Astrocyte (in vitro differentiated cells and primary cell): ENCODE measurements around the gene FBLN2. TPM values are rescaled to one million over a fixed set of nuclear protein-coding genes. Genes with fewer than 3 reads are reported as not detected.

ENCODE experiments used
- DNase-seq: peaks from one replicate; pipeline ENCODE4 v3.0.0-alpha.2; 2010; ENCODE audit warnings: low read depth
- FAIRE-seq: peaks from 2 replicates; lab custom pipeline; 2011; peaks lifted over from hg19 to GRCh38; lab: Jason Lieb, UNC
- H2AFZ ChIP-seq: 2 replicates; pipeline ENCODE4 v1.6.0; 2012; ENCODE audit warnings: low read depth, low read length, inconsistent platforms
- H3K27ac ChIP-seq: 2 replicates; pipeline ENCODE4 v1.5.1; 2011; ENCODE audit warnings: low read depth, low read length, inconsistent platforms
- H3K27me3 ChIP-seq: 2 replicates; pipeline ENCODE4 v1.6.0; 2011; ENCODE audit warnings: low read length, inconsistent platforms; ENCODE audit not compliant: insufficient read depth
- H3K36me3 ChIP-seq: 2 replicates; pipeline ENCODE4 v1.5.1; 2011; ENCODE audit warnings: low read length, inconsistent platforms; ENCODE audit not compliant: insufficient read depth
- H3K4me1 ChIP-seq: 2 replicates; pipeline ENCODE4 v1.5.1; 2011; ENCODE audit warnings: low read length, inconsistent platforms; ENCODE audit not compliant: insufficient read depth
- H3K4me2 ChIP-seq: 2 replicates; pipeline ENCODE4 v1.6.0; 2012; ENCODE audit warnings: low read length, inconsistent platforms
- H3K4me3 ChIP-seq: 2 replicates; pipeline ENCODE4 v1.5.1; 2011; ENCODE audit warnings: low read depth, mild to moderate bottlenecking, low read length, inconsistent platforms; ENCODE audit not compliant: insufficient read depth
- H3K79me2 ChIP-seq: 2 replicates; pipeline ENCODE4 v1.6.0; 2012; ENCODE audit warnings: mild to moderate bottlenecking, low read length, inconsistent platforms; ENCODE audit not compliant: insufficient read depth
- H3K9ac ChIP-seq: 2 replicates; pipeline ENCODE4 v1.6.0; 2012; ENCODE audit warnings: mild to moderate bottlenecking, low read length, inconsistent platforms
- H3K9me3 ChIP-seq: 2 replicates; pipeline ENCODE4 v1.5.1; 2012; ENCODE audit warnings: low read depth, mild to moderate bottlenecking, low read length, inconsistent platforms; ENCODE audit not compliant: insufficient read depth
- H4K20me1 ChIP-seq: 2 replicates; pipeline ENCODE4 v1.6.0; 2012; ENCODE audit warnings: low read length, inconsistent platforms; ENCODE audit not compliant: insufficient read depth
- H3K27ac Mint-ChIP-seq: one replicate; pipeline ENCODE4 v1.8.0; 2021; ENCODE audit warnings: mild to moderate bottlenecking, mixed read lengths; ENCODE audit not compliant: unreplicated experiment
- H3K27me3 Mint-ChIP-seq: one replicate; pipeline ENCODE4 v1.8.0; 2021; ENCODE audit warnings: low read depth, mixed read lengths; ENCODE audit not compliant: unreplicated experiment
- H3K36me3 Mint-ChIP-seq: one replicate; pipeline ENCODE4 v1.8.0; 2021; ENCODE audit warnings: low read depth, mixed read lengths; ENCODE audit not compliant: unreplicated experiment
- H3K4me1 Mint-ChIP-seq: one replicate; pipeline ENCODE4 v1.8.0; 2021; ENCODE audit warnings: low read depth, mixed read lengths; ENCODE audit not compliant: unreplicated experiment
- H3K4me3 Mint-ChIP-seq: one replicate; pipeline ENCODE4 v1.8.0; 2021; ENCODE audit warnings: mild to moderate bottlenecking, moderate library complexity, mixed read lengths; ENCODE audit not compliant: unreplicated experiment
- H3K9me3 Mint-ChIP-seq: one replicate; pipeline ENCODE4 v1.8.0; 2021; ENCODE audit warnings: mild to moderate bottlenecking, mixed read lengths; ENCODE audit not compliant: unreplicated experiment
- CTCF ChIP-seq: IDR thresholded peaks from 2 replicates; pipeline ENCODE4 v1.5.1; 2011; ENCODE audit warnings: low read depth, mild to moderate bottlenecking, inconsistent platforms, low read length, moderate library complexity; ENCODE audit not compliant: insufficient read depth
- EZH2 ChIP-seq: IDR thresholded peaks from 2 replicates; pipeline ENCODE4 v1.6.1; 2012; ENCODE audit warnings: mild to moderate bottlenecking, low read length, inconsistent platforms; ENCODE audit not compliant: insufficient read depth
- total RNA-seq: library from RNA; stranded (reverse); gene quantifications from 2 replicates; pipeline ENCODE4 v1.2.1, GENCODE V29; 2021

The FBLN2 gene
- total RNA-seq, 1 donor from 2014 or later: 36.6 TPM

GRCh38 chr3:13619661-13620230, 70.8 kb downstream of the FBLN2 start:
- H3K27ac Mint-ChIP-seq: no peak overlapping the region
- H3K27me3 Mint-ChIP-seq: peaks cover 29% of the 10 kb centered on the region
- DNase-seq: no peak

GRCh38 chr3:13620281-13620680, 71.4 kb downstream of the FBLN2 start:
- Histone ChIP-seq H4K20me1 (no peaks in the 10 kb centered on the region), H2AFZ (no peak overlapping the region), H3K9ac (no peak overlapping the region), H3K27ac (no peak overlapping the region), H3K9me3 (no peaks in the 10 kb centered on the region), H3K79me2 (no peaks in the 10 kb centered on the region), H3K4me1 (no peaks in the 10 kb centered on the region), H3K36me3 (no peaks in the 10 kb centered on the region), H3K4me3 (no peak overlapping the region), H3K27me3 (no peaks in the 10 kb centered on the region), H3K4me2 (no peak overlapping the region)
- DNase-seq (no peak), FAIRE-seq (no peak)
- Mint-ChIP-seq H3K27me3 (peaks cover 30% of the 10 kb centered on the region), H3K36me3 (peaks cover 15% of the 10 kb centered on the region), H3K9me3 (peaks cover 6% of the 10 kb centered on the region), H3K27ac (no peak overlapping the region), H3K4me1 (peaks cover 6% of the 10 kb centered on the region), H3K4me3 (no peak overlapping the region)
- TF ChIP-seq CTCF (no peak), EZH2 (no peak)

More at GRCh38 chr3:13619661-13620230, 70.8 kb downstream of the FBLN2 start:
- Mint-ChIP-seq H3K4me1 (peaks cover 6% of the 10 kb centered on the region), H3K36me3 (peaks cover 15% of the 10 kb centered on the region), H3K4me3 (no peak overlapping the region), H3K9me3 (peaks cover 6% of the 10 kb centered on the region)
- no peak overlapping the region for H3K4me2 ChIP-seq
- no peak overlapping the region for H3K9ac ChIP-seq
- H3K36me3 ChIP-seq: no peaks in the 10 kb centered on the region
- no peak overlapping the region for H3K4me3 ChIP-seq
- no peaks in the 10 kb centered on the region for H3K79me2 ChIP-seq
- H4K20me1 ChIP-seq: no peaks in the 10 kb centered on the region
- H3K4me1 ChIP-seq: no peaks in the 10 kb centered on the region
- H2AFZ ChIP-seq: no peak overlapping the region
- no peak for TF ChIP-seq CTCF
- no peak for TF ChIP-seq EZH2
- FAIRE-seq: no peak
- H3K27ac ChIP-seq: no peak overlapping the region
- no peaks in the 10 kb centered on the region for H3K27me3 ChIP-seq
- no peaks in the 10 kb centered on the region for H3K9me3 ChIP-seq

- H3K27ac ChIP-seq: no peak overlapping the region
- H3K9ac ChIP-seq: no peak overlapping the region
- H3K4me2 ChIP-seq: no peak overlapping the region
- Mint-ChIP-seq H3K9me3 (peaks cover 6% of the 10 kb centered on the region), H3K27me3 (peaks cover 32% of the 10 kb centered on the region), H3K4me1 (peaks cover 6% of the 10 kb centered on the region), H3K36me3 (peaks cover 17% of the 10 kb centered on the region), H3K4me3 (no peak overlapping the region), H3K27ac (no peak overlapping the region)
- H3K79me2 ChIP-seq: no peaks in the 10 kb centered on the region
- H3K4me1 ChIP-seq: no peaks in the 10 kb centered on the region
- no peak overlapping the region for H3K4me3 ChIP-seq
- DNase-seq (no peak), FAIRE-seq (no peak)
- H3K36me3 ChIP-seq: no peaks in the 10 kb centered on the region
- no peak overlapping the region for H2AFZ ChIP-seq
- H3K9me3 ChIP-seq: no peaks in the 10 kb centered on the region
- no peaks in the 10 kb centered on the region for H4K20me1 ChIP-seq
- TF ChIP-seq EZH2 (no peak), CTCF (no peak)
- H3K27me3 ChIP-seq: no peaks in the 10 kb centered on the region
Measured at GRCh38 chr3:13620776-13621365, 71.9 kb downstream of the FBLN2 start.
